ENCODE data around the gene FIGLA.
A peak's percentile ranks its signal among the peaks of the same experiment; 100 is the strongest.

Gene FIGLA

DNA sequence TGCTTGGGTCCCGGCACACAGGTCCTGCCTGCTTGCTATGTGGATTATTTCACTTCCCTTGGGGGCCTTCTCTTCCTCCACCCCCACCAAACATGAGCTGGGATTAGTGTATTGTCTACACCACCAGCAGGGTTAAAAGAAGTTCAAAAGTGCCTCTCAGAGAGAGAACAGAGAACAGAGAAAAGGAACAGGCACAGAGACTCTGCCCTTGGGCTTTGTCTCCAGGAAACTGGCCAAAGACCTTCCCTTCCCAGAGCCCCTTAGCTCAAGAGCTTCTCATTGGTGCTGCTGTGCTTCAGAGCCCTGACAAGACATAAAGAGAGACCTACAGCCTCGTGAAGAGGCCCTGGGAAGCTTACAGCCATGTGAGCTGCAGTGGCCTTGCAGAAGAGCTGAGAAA, 7.1 kb upstream of the FIGLA start:
- TF ChIP-seq, protein P1, sequence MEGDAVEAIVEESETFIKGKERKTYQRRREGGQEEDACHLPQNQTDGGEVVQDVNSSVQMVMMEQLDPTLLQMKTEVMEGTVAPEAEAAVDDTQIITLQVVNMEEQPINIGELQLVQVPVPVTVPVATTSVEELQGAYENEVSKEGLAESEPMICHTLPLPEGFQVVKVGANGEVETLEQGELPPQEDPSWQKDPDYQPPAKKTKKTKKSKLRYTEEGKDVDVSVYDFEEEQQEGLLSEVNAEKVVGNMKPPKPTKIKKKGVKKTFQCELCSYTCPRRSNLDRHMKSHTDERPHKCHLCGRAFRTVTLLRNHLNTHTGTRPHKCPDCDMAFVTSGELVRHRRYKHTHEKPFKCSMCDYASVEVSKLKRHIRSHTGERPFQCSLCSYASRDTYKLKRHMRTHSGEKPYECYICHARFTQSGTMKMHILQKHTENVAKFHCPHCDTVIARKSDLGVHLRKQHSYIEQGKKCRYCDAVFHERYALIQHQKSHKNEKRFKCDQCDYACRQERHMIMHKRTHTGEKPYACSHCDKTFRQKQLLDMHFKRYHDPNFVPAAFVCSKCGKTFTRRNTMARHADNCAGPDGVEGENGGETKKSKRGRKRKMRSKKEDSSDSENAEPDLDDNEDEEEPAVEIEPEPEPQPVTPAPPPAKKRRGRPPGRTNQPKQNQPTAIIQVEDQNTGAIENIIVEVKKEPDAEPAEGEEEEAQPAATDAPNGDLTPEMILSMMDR (IDR thresholded peaks at IDR 0.05; ENCODE audit: low read depth, low read length, missing control alignments): no peak
- H3K27me3 ChIP-seq (replicated peaks): peaks cover 4% of the 10 kb centered on the region
- in situ Hi-C loops (cut with HindIII; ENCODE audit: low pct_ligation_motif_present, low sequenced_read_pairs): no loop called here
- H3K36me3 ChIP-seq (replicated peaks): no peaks in the 10 kb centered on the region
- H3K27ac ChIP-seq: no peak overlapping the region
- no peak overlapping the region for H3K4me3 ChIP-seq (ENCODE audit: low read depth, low read length)
- DNase-seq: no peak

DNA sequence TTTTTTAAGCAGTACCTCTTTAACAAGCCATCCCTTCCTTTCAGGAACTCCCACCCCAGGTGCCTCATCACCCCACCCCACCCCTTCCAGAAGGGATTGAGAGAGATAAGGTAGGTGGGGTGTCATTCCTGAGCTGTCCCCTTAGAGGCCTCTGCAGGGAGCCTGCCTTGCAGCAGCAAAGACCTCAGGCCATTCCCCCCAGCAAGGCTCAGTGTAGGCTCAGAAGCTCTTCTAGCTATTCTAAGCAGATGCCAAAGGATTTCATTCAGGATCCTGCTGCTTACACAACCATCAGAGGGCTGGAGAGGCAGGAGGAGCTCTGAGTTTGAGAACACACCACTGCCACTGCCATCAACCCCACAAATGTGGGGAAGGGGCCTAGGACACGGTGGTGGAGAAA, 5.8 kb upstream of the FIGLA start:
- Histone ChIP-seq H3K27ac (no peak overlapping the region), H3K4me3 (ENCODE audit: low read depth, low read length) (no peak overlapping the region), H3K27me3 (replicated peaks) (peaks cover 6% of the 10 kb centered on the region), H3K36me3 (replicated peaks) (no peaks in the 10 kb centered on the region)
- in situ Hi-C loops (cut with HindIII; ENCODE audit: low pct_ligation_motif_present, low sequenced_read_pairs): no loop called here
- TF ChIP-seq, protein P1 (IDR thresholded peaks at IDR 0.05; ENCODE audit: low read depth, low read length, missing control alignments): no peak
- no peak for DNase-seq

DNA sequence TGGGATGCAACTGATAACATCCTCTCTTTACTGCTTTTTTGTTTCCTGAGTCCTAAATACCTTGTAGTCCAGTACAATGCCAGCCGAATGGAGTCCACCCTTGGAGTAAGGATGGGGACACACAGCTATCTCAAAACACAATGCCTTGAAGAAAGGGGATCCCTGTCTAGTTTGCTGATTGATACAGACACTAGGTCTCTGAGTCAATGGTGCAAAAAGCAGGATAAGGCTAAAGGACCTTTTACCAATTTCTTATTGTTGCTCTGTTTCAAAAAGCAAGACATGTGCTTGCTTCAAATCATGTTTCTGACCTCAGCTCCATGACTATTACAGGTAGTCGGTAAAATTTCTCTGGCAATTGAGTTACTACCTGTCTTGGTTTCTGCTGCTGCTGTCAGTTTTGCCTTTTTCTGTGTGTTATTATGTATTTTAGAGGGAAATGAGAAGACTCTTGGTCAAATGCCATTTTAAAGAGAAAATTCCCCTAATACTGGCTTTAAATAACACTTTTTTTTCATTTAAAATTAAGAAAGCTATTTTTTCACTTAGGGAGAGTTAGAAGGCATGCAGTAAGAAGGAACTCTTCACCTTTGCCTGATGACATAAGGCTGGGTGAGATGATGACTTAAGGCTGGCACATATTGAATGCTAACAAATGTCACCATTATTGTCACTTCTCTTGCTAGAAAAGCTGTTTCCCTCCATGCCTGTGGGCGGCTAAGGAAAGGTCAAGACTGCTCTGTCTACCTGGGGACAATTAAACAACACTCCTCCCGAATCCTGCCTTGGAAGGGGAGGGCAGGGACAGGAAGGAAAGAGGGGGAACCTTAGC, 4.9 kb upstream of the FIGLA start:
- TF ChIP-seq, protein P1 (IDR thresholded peaks at IDR 0.05; ENCODE audit: low read depth, low read length, missing control alignments): no peak
- DNase-seq: no peak
- in situ Hi-C loops (cut with HindIII; ENCODE audit: low pct_ligation_motif_present, low sequenced_read_pairs): no loop called here
- Histone ChIP-seq H3K27me3 (replicated peaks) (peaks cover 12% of the 10 kb centered on the region), H3K4me3 (ENCODE audit: low read depth, low read length) (no peak overlapping the region), H3K36me3 (replicated peaks) (no peaks in the 10 kb centered on the region), H3K27ac (no peak overlapping the region)

DNA sequence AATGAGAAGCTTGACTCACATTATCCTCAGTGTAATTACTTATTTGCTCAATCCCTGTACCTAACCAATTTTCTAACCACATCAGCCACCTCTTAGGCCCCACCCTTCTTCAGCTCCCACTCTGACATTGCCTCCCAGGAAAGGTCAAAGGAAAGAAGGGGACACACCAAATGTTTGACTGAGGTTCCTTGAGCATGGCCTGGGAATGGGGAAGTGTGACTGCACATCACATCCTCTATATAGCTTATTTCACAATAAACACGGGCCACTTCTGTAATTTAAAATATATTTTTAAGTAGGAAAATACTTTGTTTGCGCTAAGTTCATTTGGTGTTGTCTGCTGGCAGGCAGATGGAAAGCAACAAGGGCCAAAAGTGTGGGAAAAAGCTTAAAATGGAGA, 3.0 kb upstream of the FIGLA start:
- no peaks in the 10 kb centered on the region for H3K36me3 ChIP-seq (replicated peaks)
- in situ Hi-C loops (cut with HindIII; ENCODE audit: low pct_ligation_motif_present, low sequenced_read_pairs): no loop called here
- TF ChIP-seq, protein P1 (IDR thresholded peaks at IDR 0.05; ENCODE audit: low read depth, low read length, missing control alignments): no peak
- no peak overlapping the region for H3K4me3 ChIP-seq (ENCODE audit: low read depth, low read length)
- H3K27ac ChIP-seq: no peak overlapping the region
- no peak for DNase-seq
- H3K27me3 ChIP-seq (replicated peaks): peaks cover 28% of the 10 kb centered on the region

DNA sequence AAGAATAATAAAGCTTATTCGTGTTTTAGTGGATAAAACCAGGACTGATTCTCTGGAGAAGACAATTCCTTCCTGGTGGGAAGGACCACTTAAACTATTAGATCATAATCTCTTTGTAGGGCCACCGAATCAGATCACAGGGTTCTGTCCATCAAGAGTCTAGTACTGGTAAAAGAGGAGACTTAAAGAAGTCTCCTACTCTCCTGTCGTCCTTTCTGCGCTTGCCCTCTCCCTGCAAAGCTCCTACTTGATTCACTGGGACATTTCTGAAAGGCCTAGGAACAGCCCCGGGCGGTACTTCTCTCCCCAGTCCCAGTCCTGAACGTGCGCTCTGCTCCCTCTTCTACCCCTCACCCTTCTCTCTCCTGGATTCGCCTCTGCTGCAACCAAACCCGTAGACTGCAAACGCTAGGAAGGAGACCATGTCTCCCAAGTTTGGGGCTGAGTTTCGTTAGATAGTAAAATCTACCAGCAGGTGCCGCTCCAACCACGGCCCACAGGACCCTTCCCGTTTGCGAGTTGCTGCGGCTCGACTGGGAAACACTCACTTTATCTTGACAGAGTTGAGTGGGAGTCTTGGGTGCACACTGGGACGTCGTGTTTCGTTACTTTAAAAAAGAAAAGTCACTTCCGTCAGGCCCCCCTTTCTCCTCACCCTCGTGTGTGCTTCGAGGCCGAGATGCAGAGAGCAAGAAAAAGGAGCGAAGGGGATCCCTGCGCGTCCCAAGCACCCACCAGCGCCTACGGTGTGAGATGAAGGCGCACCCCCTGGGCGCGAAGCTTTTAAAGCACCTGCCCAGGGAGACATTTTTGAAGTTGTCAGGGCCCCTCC, 923 bp downstream of the FIGLA start:
- TF ChIP-seq, protein P1 (IDR thresholded peaks at IDR 0.05; ENCODE audit: low read depth, low read length, missing control alignments): peak; percentile 76
- in situ Hi-C loops (cut with HindIII; ENCODE audit: low pct_ligation_motif_present, low sequenced_read_pairs): no loop called here
- Histone ChIP-seq H3K4me3 (ENCODE audit: low read depth, low read length) (no peak overlapping the region), H3K36me3 (replicated peaks) (no peaks in the 10 kb centered on the region), H3K27ac (no peak overlapping the region), H3K27me3 (replicated peaks) (peaks cover 26% of the 10 kb centered on the region)
- peak; percentile 45 for DNase-seq

Measured in brain microvascular endothelial cell (primary cell).